K562 (cell line): ENCODE data around the gene NRARP. TPM values are rescaled to one million over a fixed set of nuclear protein-coding genes. Genes with fewer than 3 reads are reported as not detected.
A peak's percentile ranks its signal among the peaks of the same experiment; 100 is the strongest.

Experiments used
- ATAC-seq: fragments of 200-7000 bp; cut with Tn5 transposase; 3 replicates; pipeline ENCODE4 v1.9.1; 2020; ENCODE audit warnings: moderate library complexity
- BruUV-seq: library from RNA; stranded (reverse); fragments of 400-500 nt; replicated peaks from 2 replicates; lab custom pipeline; 2021; lab: Mats Ljungman, UMichigan
- CTCF ChIA-PET: fragments of 300-600 bp; formaldehyde crosslinking; extraction: SDS; loops from one replicate; lab custom pipeline; 2021; ENCODE audit warnings: low intra/inter-chr PET ratio; lab: Yijun Ruan, JAX
- POLR2A ChIA-PET: fragments of 300-600, 350-650 bp; sonication (Branson Sonifier 250); formaldehyde crosslinking; extraction: SDS; loops from one replicate; lab custom pipeline; 2021; ENCODE audit warnings: antibody characterized with exemption, inconsistent platforms; lab: Yijun Ruan, JAX
- DNase-seq, 4 experiments: peaks; one replicate each; pipeline versions ENCODE4 v3.0.0 to v3.0.0-alpha.2; 2011 to 2018; ENCODE audit warnings: low spot score in 3 of 4, mixed read lengths in 3 of 4; ENCODE audit errors: extremely low read depth in 1 of 4
- FAIRE-seq: peaks from 2 replicates; lab custom pipeline; 2011; peaks lifted over from hg19 to GRCh38; lab: Jason Lieb, UNC
- H2AFZ ChIP-seq: 2 replicates; pipeline ENCODE4 v1.6.0; 2011; ENCODE audit warnings: low read depth, low read length, control low read depth, inconsistent platforms
- H3K27ac ChIP-seq: fragments of 200-600 bp; 3 replicates; pipeline ENCODE4 v1.8.0; 2011; ENCODE audit warnings: low read depth, mild to moderate bottlenecking, control low read depth, inconsistent platforms, low read length, moderate library complexity, mixed read lengths; ENCODE audit errors: extremely low read depth
- H3K27me3 ChIP-seq, 2 experiments: fragments of 300-600 bp in 1 of 2; 2 replicates in 1 of 2; 3 replicates in 1 of 2; pipeline versions ENCODE4 v1.6.0 to v1.8.0; 2011; ENCODE audit warnings: inconsistent platforms in 2 of 2, low read length in 2 of 2, mild to moderate bottlenecking in 1 of 2, mixed read lengths in 1 of 2, moderate library complexity in 1 of 2; ENCODE audit not compliant: control insufficient read depth in 2 of 2, insufficient read depth in 2 of 2
- H3K36me3 ChIP-seq: fragments of 300-600 bp; 3 replicates; pipeline ENCODE4 v1.8.0; 2011; ENCODE audit warnings: mild to moderate bottlenecking, low read length, inconsistent platforms; ENCODE audit not compliant: control insufficient read depth, insufficient read depth
- H3K4me1 ChIP-seq, 2 experiments: fragments of 200-600 bp in 1 of 2; replicated peaks in 1 of 2; 2 replicates in 1 of 2; 3 replicates in 1 of 2; pipeline versions ENCODE4 v1.5.1 to v1.8.0; 2011; ENCODE audit warnings: inconsistent platforms in 2 of 2, low read length in 2 of 2, mild to moderate bottlenecking in 1 of 2, mixed read lengths in 1 of 2, moderate library complexity in 1 of 2; ENCODE audit not compliant: control insufficient read depth in 2 of 2, insufficient read depth in 2 of 2
- H3K4me2 ChIP-seq: 2 replicates; pipeline ENCODE4 v1.6.1; 2011; ENCODE audit warnings: low read length, control low read depth, inconsistent platforms, mixed read lengths; ENCODE audit not compliant: insufficient read depth
- H3K4me3 ChIP-seq: fragments of 200-600 bp; sonication (generic), shearing (Covaris generic); 2 replicates; pipeline ENCODE4 v1.5.1; 2016; ENCODE audit warnings: control low read depth, inconsistent platforms
- H3K79me2 ChIP-seq: fragments of 200-600 bp; 3 replicates; pipeline ENCODE4 v1.8.0; 2011; ENCODE audit warnings: low read length, inconsistent platforms; ENCODE audit not compliant: control insufficient read depth, insufficient read depth
- H3K9ac ChIP-seq, 2 experiments: 2 replicates each; pipeline versions ENCODE4 v1.6.0 to v1.6.1; 2011; ENCODE audit warnings: low read depth in 2 of 2, low read length in 2 of 2, control low read depth in 1 of 2, inconsistent platforms in 1 of 2, mild to moderate bottlenecking in 1 of 2, mixed read lengths in 1 of 2; ENCODE audit not compliant: insufficient read depth in 1 of 2
- H3K9me1 ChIP-seq: one replicate; pipeline ENCODE4 v1.6.0; 2011; ENCODE audit warnings: inconsistent platforms, mild to moderate bottlenecking, low read length, moderate library complexity; ENCODE audit not compliant: control insufficient read depth, insufficient read depth
- H3K9me3 ChIP-seq: replicated peaks from 2 replicates; pipeline ENCODE4 v1.5.1; 2011; ENCODE audit warnings: low read depth, low read length, inconsistent platforms; ENCODE audit not compliant: control insufficient read depth, insufficient read depth
- H4K20me1 ChIP-seq: replicated peaks from 2 replicates; pipeline ENCODE4 v1.6.1; 2011; ENCODE audit warnings: low read length, inconsistent platforms, mixed read lengths; ENCODE audit not compliant: control insufficient read depth, insufficient read depth
- ATF1 ChIP-seq, 2 experiments: fragments of 450-650 bp in 1 of 2; IDR thresholded peaks; 2 replicates each; pipeline ENCODE4 v1.6.1; 2016; ENCODE audit warnings: missing compliant biosample characterization in 1 of 2, missing genetic modification characterization in 1 of 2
- BCOR ChIP-seq: fragments of 450-650 bp; IDR thresholded peaks from 2 replicates; pipeline ENCODE4 v1.6.1; 2016
- CBFA2T2 ChIP-seq: fragments of 450-650 bp; conservative IDR thresholded peaks from 2 replicates; pipeline ENCODE4 v1.6.1; 2017; ENCODE audit warnings: mild to moderate bottlenecking
- CTBP1 ChIP-seq: fragments of 450-650 bp; IDR thresholded peaks from 2 replicates; pipeline ENCODE4 v1.6.1; 2016; ENCODE audit warnings: borderline replicate concordance
- GATAD2B ChIP-seq: fragments of 450-650 bp; IDR thresholded peaks from 2 replicates; pipeline ENCODE4 v1.6.1; 2017; ENCODE audit warnings: mild to moderate bottlenecking, borderline replicate concordance
- HNRNPUL1 ChIP-seq: fragments of 200-400 bp; formaldehyde crosslinking; IDR thresholded peaks from 2 replicates; pipeline ENCODE4 v1.6.1; 2017; ENCODE audit warnings: low read length
- KAT8 ChIP-seq: fragments of 450-650 bp; IDR thresholded peaks from 2 replicates; pipeline ENCODE4 v1.6.1; 2016; ENCODE audit warnings: low read depth, mild to moderate bottlenecking
- L3MBTL2 ChIP-seq: fragments of 450-650 bp; IDR thresholded peaks from 2 replicates; pipeline ENCODE4 v1.6.1; 2016; ENCODE audit warnings: mild to moderate bottlenecking, moderate library complexity
- MAZ ChIP-seq, 2 experiments: fragments of 450-650 bp in 1 of 2; sonication (generic) in 1 of 2; formaldehyde crosslinking; IDR thresholded peaks in 1 of 2; conservative IDR thresholded peaks in 1 of 2; 2 replicates each; pipeline versions ENCODE4 v1.4.0 to v1.5.0; 2020; ENCODE audit warnings: mild to moderate bottlenecking in 1 of 2, missing genetic modification reagents in 1 of 2
- POLR2A ChIP-seq: fragments of 450-650 bp; conservative IDR thresholded peaks from 2 replicates; pipeline ENCODE4 v1.6.1; 2016
- POLR3A ChIP-seq: IDR thresholded peaks from 2 replicates; pipeline ENCODE4 v1.6.1; 2011; ENCODE audit warnings: borderline replicate concordance, mild to moderate bottlenecking, moderate library complexity; ENCODE audit not compliant: insufficient read length, insufficient read depth; ENCODE audit errors: extremely low read depth
- RAD51 ChIP-seq: fragments of 450-650 bp; IDR thresholded peaks from 2 replicates; pipeline ENCODE4 v1.7.1; 2016; ENCODE audit warnings: low read depth, mild to moderate bottlenecking, borderline replicate concordance
- RBFOX2 ChIP-seq: fragments of 200-400 bp; formaldehyde crosslinking; IDR thresholded peaks from 2 replicates; pipeline ENCODE4 v1.6.1; 2017; ENCODE audit warnings: low read depth, mild to moderate bottlenecking, low read length, moderate library complexity
- RCOR1 ChIP-seq, 2 experiments: IDR thresholded peaks; 2 replicates each; pipeline ENCODE4 v1.6.1; 2012; ENCODE audit warnings: low read depth in 2 of 2, low read length in 2 of 2, borderline replicate concordance in 1 of 2, improper control_type of control experiment in 1 of 2
- RFX5 ChIP-seq: IDR thresholded peaks from 2 replicates; pipeline ENCODE4 v1.6.1; 2011; ENCODE audit warnings: low read depth, mild to moderate bottlenecking, improper control_type of control experiment, low read length
- SIX5 ChIP-seq, 2 experiments: IDR thresholded peaks; 2 replicates each; pipeline ENCODE4 v1.6.1; 2011; ENCODE audit warnings: low read length in 2 of 2, borderline replicate concordance in 1 of 2, low read depth in 1 of 2, mild to moderate bottlenecking in 1 of 2, moderate library complexity in 1 of 2; ENCODE audit not compliant: insufficient read depth in 1 of 2
- SMARCA5 ChIP-seq: fragments of 450-650 bp; IDR thresholded peaks from 2 replicates; pipeline ENCODE4 v1.6.1; 2016
- SREBF2 ChIP-seq: sonication (generic); formaldehyde crosslinking; IDR thresholded peaks from 2 replicates; pipeline ENCODE4 v1.4.0; 2020; ENCODE audit warnings: mild to moderate bottlenecking, missing genetic modification reagents
- SRSF3 ChIP-seq: fragments of 200-400 bp; formaldehyde crosslinking; IDR thresholded peaks from 2 replicates; pipeline ENCODE4 v1.6.1; 2016; ENCODE audit warnings: mild to moderate bottlenecking, low read length, moderate library complexity; ENCODE audit not compliant: insufficient read depth
- TAF7 ChIP-seq: fragments of 450-650 bp; IDR thresholded peaks from 2 replicates; pipeline ENCODE4 v1.6.1; 2016; ENCODE audit warnings: missing genetic modification characterization, missing compliant biosample characterization
- TRIM28 ChIP-seq: fragments of 450-650 bp; IDR thresholded peaks from 2 replicates; pipeline ENCODE4 v1.6.1; 2017
- ZBTB26 ChIP-seq: fragments of 450-650 bp; formaldehyde crosslinking; IDR thresholded peaks from 2 replicates; pipeline ENCODE4 v1.4.0; 2022; ENCODE audit warnings: missing genetic modification characterization
- ZFP30 ChIP-seq: fragments of 250-450 bp; sonication (Bioruptor Pico); IDR thresholded peaks from 2 replicates; pipeline ENCODE4 v1.8.0; 2022; ENCODE audit warnings: moderate library complexity, mild to moderate bottlenecking, inconsistent platforms, borderline replicate concordance
- ZNF12 ChIP-seq: sonication (generic); formaldehyde crosslinking; IDR thresholded peaks from 2 replicates; pipeline ENCODE4 v1.4.0; 2020; ENCODE audit warnings: mild to moderate bottlenecking, missing genetic modification reagents
- ZNF253 ChIP-seq: fragments of 250-450 bp; sonication (Bioruptor Pico); conservative IDR thresholded peaks from 2 replicates; pipeline ENCODE4 v1.6.1; 2021; ENCODE audit warnings: mild to moderate bottlenecking
- WGBS: fragments of 100-300 bp; shearing (Covaris generic); methylation state at CpG from one replicate; pipeline ENCODE4 v1.1.6; 2016; ENCODE audit warnings: low coverage, mixed read lengths; ENCODE audit not compliant: insufficient coverage; ENCODE audit errors: missing lambda C conversion rate; 5-methylcytosine and 5-hydroxymethylcytosine counted together
- in situ Hi-C: fragments of 300-500 bp; cut with MboI; formaldehyde crosslinking; loops from 4 replicates; pipeline ENCODE4 v1.15.0; 2018; ENCODE audit warnings: inconsistent platforms, mixed read lengths
- intact Hi-C: fragments of 100-400 bp; cut with micrococcal nuclease; formaldehyde crosslinking; loops from 2 replicates; pipeline ENCODE4 v1.14.2; 2022
- polyA plus RNA-seq, 8 experiments: library from polyadenylated mRNA; depleted of rRNA in 4 of 8; stranded (reverse) in 5 of 8; unstranded in 3 of 8; fragments of >200 nt; fragmentation: Nextera tagmentation in 2 of 8; fragmentation: Illumina TruSeq in 1 of 8; extraction: Ambion mirVana in 2 of 8; extraction: Trizol in 1 of 8; gene quantifications; 2 replicates each; pipeline versions ENCODE4 v1.2.1 to v1.2.3, GENCODE V29; 2011 to 2014; ENCODE audit warnings: inconsistent platforms in 1 of 8, missing spikeins in 1 of 8
- total RNA-seq, 7 experiments: library from RNA; depleted of rRNA in 6 of 7; stranded (reverse); fragments of >200 nt in 6 of 7; fragmentation: Illumina TruSeq in 2 of 7; extraction: Trizol in 2 of 7; gene quantifications; 2 replicates each; pipeline versions ENCODE4 v1.2.1 to v1.2.3, GENCODE V29; 2011 to 2021; ENCODE audit warnings: low replicate concordance in 1 of 7

The NRARP gene
- total and polyA plus RNA-seq, 9 of the 15 experiments (the other 6 are each of a cell fraction or from before 2014, with no cell fraction given) = 2.0 to 24.5 (median 7.2) TPM; not detected in 2

- 42% methylated on average over 11 of the region's 11 CpGs for WGBS
- Histone ChIP-seq H3K4me1 (peaks cover 10 to 47% of the 10 kb centered on the region in 2 experiments; a peak in 4 of 5 replicates), H3K27me3 (no peaks in the 10 kb centered on the region), H3K9me1 (no peaks in the 10 kb centered on the region), H4K20me1 (no peaks in the 10 kb centered on the region; the same call in none of the 2 replicates), H3K79me2 (peaks cover 3% of the 10 kb centered on the region), H3K9ac (no peak overlapping the region), H3K4me2 (0 out of 2 replicates have a peak overlapping the region, but pooled peaks have one; percentile 3), H3K36me3 (peaks cover 7% of the 10 kb centered on the region; the same call in 1 of the 3 replicates), H3K4me3 (no peak overlapping the region), H3K27ac (no peak overlapping the region), H3K9me3 (0 out of 2 replicates have a peak, but pooled peaks cover 1% of the 10 kb centered on the region), H2AFZ (peak overlapping the region; percentile 74)
- BruUV-seq = no TSS peak
- ChIA-PET POLR2A (interaction anchor here (0.7 kb wide), 1 partner anchor 243 kb away, joined by 3 read pairs; no protein-coding TSS in a partner anchor), CTCF (interaction anchor here (1.7 kb wide), 1 partner anchor 16 kb away, joined by 8 read pairs; the partner anchor contains the start of gene TOR4A)
- peak; percentile 81 for ATAC-seq
- DNase-seq = peak; percentile 62 to 82 (median 72)
- peak; percentile 95 for FAIRE-seq
- in situ Hi-C loops = loop anchor here (5.0 kb wide), 1 partner anchor 233 kb away; no protein-coding TSS in a partner anchor
- intact Hi-C loops = no loop called here
- no peak for TF ChIP-seq GATAD2B
- no peak for TF ChIP-seq HNRNPUL1
- no peak for TF ChIP-seq TAF7
- TF ChIP-seq ZBTB26 = no peak
- no peak for TF ChIP-seq SREBF2 (CRISPR knock-in tag)
- TF ChIP-seq ZFP30 (CRISPR knock-in tag) = no peak
- no peak for TF ChIP-seq ZNF253
- no peak for TF ChIP-seq POLR3A
- TF ChIP-seq MAZ (CRISPR knock-in tag; conservative IDR thresholded peaks at IDR 0.05 in 1 of 2, IDR thresholded peaks at IDR 0.05 in 1 of 2) = no peak; a peak in 1 of 4 replicates
- peak in 1 of 2 experiments; percentile 72; a peak in 2 of 4 replicates for TF ChIP-seq RCOR1 (IDR thresholded peaks at IDR 0.05; ENCODE audit: borderline replicate concordance in 1 of 2, low read depth in 2 of 2, low read length in 2 of 2)
- no peak for TF ChIP-seq CBFA2T2
- TF ChIP-seq SRSF3 = no peak
- TF ChIP-seq L3MBTL2 = no peak
- TF ChIP-seq ZNF12 (CRISPR knock-in tag) = no peak
- peak; percentile 58; the same call in 1 of the 2 replicates for TF ChIP-seq RAD51
- no peak for TF ChIP-seq KAT8
- peak; percentile 66 for TF ChIP-seq BCOR
- no peak for TF ChIP-seq CTBP1
- TF ChIP-seq ATF1 (CRISPR knock-in tag; IDR thresholded peaks at IDR 0.05) = no peak
- peak; percentile 52; the same call in 1 of the 2 replicates for TF ChIP-seq ATF1 (tag; IDR thresholded peaks at IDR 0.05)
- peak; percentile 94 for TF ChIP-seq SMARCA5
- TF ChIP-seq TRIM28 = peak; percentile 74; the same call in 1 of the 2 replicates
- TF ChIP-seq RFX5 = no peak
- TF ChIP-seq POLR2A = no peak
- no peak for TF ChIP-seq RBFOX2
- peak; percentile 72 to 79 for TF ChIP-seq SIX5 (IDR thresholded peaks at IDR 0.05; ENCODE audit: borderline replicate concordance in 1 of 2, insufficient read depth in 1 of 2, low read depth in 1 of 2, low read length in 2 of 2)
Observed at GRCh38 chr9:137294091-137294680, 7.9 kb downstream of the NRARP start.
